B cell (primary cell): ENCODE measurements around the gene SLC43A3. TPM values are rescaled to one million over a fixed set of nuclear protein-coding genes. Genes with fewer than 3 reads are reported as not detected.

Source experiments
- ATAC-seq: fragments of 200-7000 bp; cut with Tn5 transposase; one replicate; pipeline ENCODE4 v1.10.0; 2021; ENCODE audit warnings: low read depth, mild to moderate bottlenecking, moderate number of reproducible peaks, moderate library complexity
- CTCF ChIA-PET: fragments of 350-600 bp; sonication (Branson Sonifier 250); formaldehyde crosslinking; loops from one replicate; lab custom pipeline; 2021; ENCODE audit warnings: antibody characterized with exemption, inconsistent platforms; lab: Charles Lee
- POLR2A ChIA-PET: fragments of 350-600 bp; sonication (Branson Sonifier 250); formaldehyde crosslinking; loops from one replicate; lab custom pipeline; 2021; ENCODE audit warnings: antibody characterized with exemption; lab: Charles Lee
- DNase-seq: peaks from one replicate; pipeline ENCODE4 v3.0.0; 2013
- H2AFZ ChIP-seq: 2 replicates; pipeline ENCODE4 v1.6.1; 2012; ENCODE audit warnings: mild to moderate bottlenecking, low read depth, low read length; ENCODE audit not compliant: insufficient read depth, poor library complexity, severe bottlenecking
- H3K27ac ChIP-seq, 2 donors: 1 replicate in 1 of 2; 2 replicates in 1 of 2; pipeline ENCODE4 v1.5.1; 2012 to 2013; ENCODE audit warnings: low read length in 2 of 2, mild to moderate bottlenecking in 2 of 2, moderate library complexity in 1 of 2
- H3K27me3 ChIP-seq, 4 experiments: fragments of 200-600 bp in 1 of 4; sonication (generic) in 1 of 4; replicated peaks in 1 of 4; 1 replicate in 2 of 4; 2 replicates in 2 of 4; pipeline versions ENCODE4 v1.6.1 to v1.7.0; 2013 to 2016; ENCODE audit warnings: low read length in 3 of 4, mild to moderate bottlenecking in 2 of 4, mixed read lengths in 1 of 4, moderate library complexity in 1 of 4; ENCODE audit not compliant: insufficient read depth in 4 of 4, control insufficient read depth in 3 of 4; ENCODE audit errors: control extremely low read depth in 1 of 4
- H3K36me3 ChIP-seq, 2 experiments: replicated peaks in 1 of 2; 1 replicate in 1 of 2; 2 replicates in 1 of 2; pipeline versions ENCODE4 v1.6.1 to v1.7.1; 2013; ENCODE audit warnings: low read length in 1 of 2; ENCODE audit not compliant: insufficient read depth in 2 of 2, control insufficient read depth in 1 of 2; ENCODE audit errors: control extremely low read depth in 1 of 2, extremely low read depth in 1 of 2
- H3K4me1 ChIP-seq, 2 donors: fragments of 200-600 bp in 1 of 2; sonication (generic) in 1 of 2; 1 replicate in 1 of 2; 2 replicates in 1 of 2; pipeline versions ENCODE4 v1.5.1 to v1.6.1; 2013 to 2017; ENCODE audit warnings: low read length in 2 of 2; ENCODE audit not compliant: control insufficient read depth in 2 of 2, insufficient read depth in 2 of 2
- H3K4me2 ChIP-seq: replicated peaks from 2 replicates; pipeline ENCODE3; 2012; ENCODE audit warnings: mild to moderate bottlenecking, low read depth, low read length; ENCODE audit not compliant: poor library complexity, severe bottlenecking
- H3K4me3 ChIP-seq, 5 experiments: fragments of 200-600 bp in 1 of 5; sonication (generic) in 1 of 5; 1 replicate in 3 of 5; 2 replicates in 2 of 5; pipeline versions ENCODE4 v1.5.1 to v1.7.0; 2011 to 2016; ENCODE audit warnings: low read length in 4 of 5, mild to moderate bottlenecking in 4 of 5, low read depth in 2 of 5, control low read depth in 1 of 5, moderate library complexity in 1 of 5; ENCODE audit not compliant: insufficient read depth in 1 of 5; ENCODE audit errors: control extremely low read depth in 1 of 5, extremely low read depth in 1 of 5
- H3K79me2 ChIP-seq: fragments of 200-600 bp; sonication (generic); one replicate; pipeline ENCODE4 v1.6.0; 2016; ENCODE audit warnings: low read length; ENCODE audit not compliant: control insufficient read depth, insufficient read depth
- H3K9ac ChIP-seq: fragments of 200-600 bp; sonication (generic); 2 replicates; pipeline ENCODE4 v1.6.1; 2017; ENCODE audit warnings: mild to moderate bottlenecking, low read length, moderate library complexity
- H3K9me3 ChIP-seq, 3 donors: one replicate each; pipeline versions ENCODE4 v1.6.1 to v1.7.1; 2013; ENCODE audit warnings: low read length in 2 of 3; ENCODE audit not compliant: control insufficient read depth in 2 of 3, insufficient read depth in 1 of 3; ENCODE audit errors: control extremely low read depth in 1 of 3
- H4K20me1 ChIP-seq: 2 replicates; pipeline ENCODE4 v1.6.0; 2012; ENCODE audit warnings: mild to moderate bottlenecking, low read length; ENCODE audit not compliant: insufficient read depth, control insufficient read depth, poor library complexity, severe bottlenecking
- H3K27ac Mint-ChIP-seq: one replicate; pipeline ENCODE4 v1.8.0; 2021; ENCODE audit warnings: mixed read lengths
- H3K27me3 Mint-ChIP-seq: one replicate; pipeline ENCODE4 v1.8.0; 2021; ENCODE audit warnings: mixed read lengths
- H3K4me1 Mint-ChIP-seq: one replicate; pipeline ENCODE4 v1.8.0; 2021; ENCODE audit warnings: mixed read lengths
- H3K4me3 Mint-ChIP-seq: one replicate; pipeline ENCODE4 v1.8.0; 2021; ENCODE audit warnings: mixed read lengths
- H3K9me3 Mint-ChIP-seq: one replicate; pipeline ENCODE4 v1.8.0; 2022; ENCODE audit warnings: mixed read lengths; ENCODE audit not compliant: insufficient read depth
- CTCF ChIP-seq: fragments of 200-600 bp; IDR thresholded peaks from one replicate; pipeline ENCODE4 v1.8.0; 2022; ENCODE audit warnings: antibody characterized with exemption, mild to moderate bottlenecking
- EZH2 ChIP-seq: IDR thresholded peaks from 2 replicates; pipeline ENCODE4 v1.6.1; 2012; ENCODE audit warnings: borderline replicate concordance, low read depth, mild to moderate bottlenecking, moderate library complexity, low read length; ENCODE audit not compliant: insufficient read depth, poor library complexity, severe bottlenecking
- WGBS: methylation state at CpG from one replicate; pipeline ENCODE4 v1.1.5; 2013; ENCODE audit warnings: missing lambda C conversion rate; ENCODE audit not compliant: insufficient coverage; 5-methylcytosine and 5-hydroxymethylcytosine counted together
- intact Hi-C: fragments of 100-400 bp; cut with micrococcal nuclease; formaldehyde crosslinking; loops from one replicate; pipeline ENCODE4 v1.10.0; 2022
- polyA plus RNA-seq: library from polyadenylated mRNA; depleted of rRNA; stranded (reverse); fragments of >200 nt; gene quantifications from 2 replicates; pipeline ENCODE4 v1.2.3, GENCODE V29; 2012
- small RNA-seq: library from RNA; depleted of rRNA; stranded (forward); fragments of <200 nt; gene quantifications from one replicate; pipeline ENCODE3, GENCODE V24; 2012; ENCODE audit warnings: low replicate concordance, low read depth; ENCODE audit not compliant: insufficient read length
- total RNA-seq, 2 donors: library from RNA; stranded (reverse); fragments of 120-200 nt in 1 of 2; gene quantifications; 1 replicate in 1 of 2; 2 replicates in 1 of 2; pipeline versions ENCODE4 v1.2.3 to v1.2.4, GENCODE V29; 2013 to 2022

SLC43A3 gene
- total and polyA plus RNA-seq, 2 donors (not counting 1 experiment from before 2014, with no cell fraction given): 7.6 to 20.9 TPM

- ChIA-PET CTCF (interaction anchor here (1.1 to 3.5 kb wide), 3 partner anchors 9 to 26 kb away, joined by 3 to 15 read pairs (median 4); no protein-coding TSS in a partner anchor), POLR2A (no interaction called here)
- Histone ChIP-seq H3K4me2 (no peak overlapping the region), H2AFZ (no peak overlapping the region), H3K4me1 (no peaks in the 10 kb centered on the region), H3K36me3 (no peaks in the 10 kb centered on the region), H3K9me3 (no peaks in the 10 kb centered on the region), H4K20me1 (no peaks in the 10 kb centered on the region), H3K4me3 (no peak overlapping the region), H3K9ac (no peak overlapping the region), H3K27me3 (peaks cover 0 to 5% (median 1%) of the 10 kb centered on the region in 4 experiments), H3K79me2 (no peaks in the 10 kb centered on the region), H3K27ac (no peak overlapping the region)
- Mint-ChIP-seq H3K4me1 (no peaks in the 10 kb centered on the region), H3K9me3 (no peaks in the 10 kb centered on the region), H3K27me3 (peaks cover 38% of the 10 kb centered on the region), H3K27ac (no peak overlapping the region), H3K4me3 (no peak overlapping the region)
- no peak for DNase-seq
- 48% methylated on average over 2 of the region's 6 CpGs for WGBS
- intact Hi-C loops: no loop called here
- TF ChIP-seq CTCF: no peak
- TF ChIP-seq EZH2: no peak
- no peak for ATAC-seq
Observed at GRCh38 chr11:57357856-57358255, 69.1 kb downstream of the SLC43A3 start.

GRCh38 chr11:57357310-57357709 lies 69.6 kb downstream of the SLC43A3 start:
- no peak overlapping the region for H3K4me3 ChIP-seq
- H3K9ac ChIP-seq: no peak overlapping the region
- no peaks in the 10 kb centered on the region for H3K4me1 ChIP-seq
- H3K27ac Mint-ChIP-seq: no peak overlapping the region
- no peaks in the 10 kb centered on the region for H3K79me2 ChIP-seq
- no peak for DNase-seq
- POLR2A ChIA-PET: no interaction called here
- no peak for ATAC-seq
- no peak overlapping the region for H3K4me2 ChIP-seq
- CTCF ChIA-PET: interaction anchor here (1.1 to 3.5 kb wide), 3 partner anchors 9 to 27 kb away, joined by 3 to 15 read pairs (median 4); no protein-coding TSS in a partner anchor
- H3K27me3 Mint-ChIP-seq: peaks cover 37% of the 10 kb centered on the region
- TF ChIP-seq EZH2 (no peak), CTCF (no peak)
- no peak overlapping the region for H2AFZ ChIP-seq
- intact Hi-C loops: no loop called here
- H3K36me3 ChIP-seq: no peaks in the 10 kb centered on the region
- no peak overlapping the region for H3K27ac ChIP-seq
- no peaks in the 10 kb centered on the region for H3K9me3 ChIP-seq
- no peak overlapping the region for H3K4me3 Mint-ChIP-seq
- H3K27me3 ChIP-seq: peaks cover 0 to 5% (median 1%) of the 10 kb centered on the region in 4 experiments
- 86% methylated on average over 2 of the region's 3 CpGs for WGBS
- H3K9me3 Mint-ChIP-seq: no peaks in the 10 kb centered on the region
- H3K4me1 Mint-ChIP-seq: no peaks in the 10 kb centered on the region
- H4K20me1 ChIP-seq: no peaks in the 10 kb centered on the region

Small RNA genes within 50 kb of the gene (small RNA-seq; reads per million reads assigned to genes)
- gene RNA5SP341: not detected

Other genes with a start within 250 kb of the SLC43A3 start
- gene LRRC55, start 245.2 kb downstream of the SLC43A3 start, total RNA-seq: not detected in 2 replicates
- not detected in 2 replicates for gene LRRC55, start 245.2 kb downstream of the SLC43A3 start, polyA plus RNA-seq
- gene APLNR, start 189.9 kb downstream of the SLC43A3 start, total RNA-seq: not detected in 2 replicates
- not detected in 2 replicates for gene APLNR, start 189.9 kb downstream of the SLC43A3 start, polyA plus RNA-seq
- gene TNKS1BP1, start 102.2 kb downstream of the SLC43A3 start, total RNA-seq: 8.1 and 12.2 TPM in 2 replicates
- gene TNKS1BP1, start 102.2 kb downstream of the SLC43A3 start, polyA plus RNA-seq: 2.2 and 2.9 TPM in 2 replicates
- gene SSRP1, start 91.2 kb downstream of the SLC43A3 start, total RNA-seq: 63.8 and 66.6 TPM in 2 replicates
- 40.9 and 49.3 TPM in 2 replicates for gene SSRP1, start 91.2 kb downstream of the SLC43A3 start, polyA plus RNA-seq
- gene P2RX3, start 88.8 kb downstream of the SLC43A3 start, total RNA-seq: not detected in 2 replicates
- not detected in 2 replicates for gene P2RX3, start 88.8 kb downstream of the SLC43A3 start, polyA plus RNA-seq
- gene PRG3, start 46.0 kb downstream of the SLC43A3 start, total RNA-seq: not detected in 2 replicates
- not detected in 2 replicates for gene PRG3, start 46.0 kb downstream of the SLC43A3 start, polyA plus RNA-seq
- gene PRG2, start 36.5 kb downstream of the SLC43A3 start, total RNA-seq: not detected in 2 replicates
- gene PRG2, start 36.5 kb downstream of the SLC43A3 start, polyA plus RNA-seq: 0.07 and 0.52 TPM in 2 replicates
- 0.12 and 0.27 TPM in 2 replicates for gene RTN4RL2, start 33.4 kb upstream of the SLC43A3 start, total RNA-seq
- gene RTN4RL2, start 33.4 kb upstream of the SLC43A3 start, polyA plus RNA-seq: 0.10 and 0.13 TPM in 2 replicates
- gene SLC43A1, start 88.6 kb upstream of the SLC43A3 start, total RNA-seq: 3.7 and 5.9 TPM in 2 replicates
- 4.8 and 6.4 TPM in 2 replicates for gene SLC43A1, start 88.6 kb upstream of the SLC43A3 start, polyA plus RNA-seq
- gene TIMM10, start 103.6 kb upstream of the SLC43A3 start, total RNA-seq: 39.6 and 39.8 TPM in 2 replicates
- 21.6 and 36.5 TPM in 2 replicates for gene TIMM10, start 103.6 kb upstream of the SLC43A3 start, polyA plus RNA-seq
- gene SMTNL1, start 110.5 kb upstream of the SLC43A3 start, total RNA-seq: not detected in 2 replicates
- not detected in 2 replicates for gene SMTNL1, start 110.5 kb upstream of the SLC43A3 start, polyA plus RNA-seq
- gene UBE2L6, start 140.6 kb upstream of the SLC43A3 start, total RNA-seq: 66.3 and 70.7 TPM in 2 replicates
- gene UBE2L6, start 140.6 kb upstream of the SLC43A3 start, polyA plus RNA-seq: 45.6 and 63.5 TPM in 2 replicates
- gene SERPING1, start 170.6 kb upstream of the SLC43A3 start, total RNA-seq: not detected in 2 replicates
- not detected in 2 replicates for gene SERPING1, start 170.6 kb upstream of the SLC43A3 start, polyA plus RNA-seq
- 1.1 and 1.9 TPM in 2 replicates for gene YPEL4, start 222.8 kb upstream of the SLC43A3 start, total RNA-seq
- gene YPEL4, start 222.8 kb upstream of the SLC43A3 start, polyA plus RNA-seq: 0.03 and 0.19 TPM in 2 replicates
- gene CLP1, start 230.6 kb upstream of the SLC43A3 start, total RNA-seq: 15.5 and 15.8 TPM in 2 replicates
- 6.0 and 9.5 TPM in 2 replicates for gene CLP1, start 230.6 kb upstream of the SLC43A3 start, polyA plus RNA-seq
- 53.8 and 56.2 TPM in 2 replicates for gene ZDHHC5, start 241.0 kb upstream of the SLC43A3 start, total RNA-seq
- gene ZDHHC5, start 241.0 kb upstream of the SLC43A3 start, polyA plus RNA-seq: 31.5 and 33.7 TPM in 2 replicates